ENCODE data around the gene DNAH5. TPM values are rescaled to one million over a fixed set of nuclear protein-coding genes. Genes with fewer than 3 reads are reported as not detected.

The DNAH5 gene
- total RNA-seq, 2 experiments from 2014 or later = not detected

DNA sequence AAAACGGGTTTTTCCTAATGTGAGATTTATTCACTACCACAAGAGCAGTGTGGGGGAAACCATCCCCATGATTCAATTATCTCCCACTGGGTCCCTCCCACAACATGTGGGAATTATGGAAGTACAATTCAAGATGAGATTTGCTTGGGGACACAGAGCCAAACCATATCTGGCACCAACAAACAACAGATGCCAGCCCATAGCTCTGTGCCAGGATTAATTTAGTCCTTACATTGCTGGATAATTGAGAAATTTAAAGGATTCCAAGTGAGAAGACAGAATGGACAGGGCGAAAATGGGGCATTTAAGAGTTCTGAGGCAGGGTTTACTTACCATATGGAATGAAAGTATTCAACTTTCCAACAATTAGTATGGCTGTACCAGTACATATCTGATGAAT, 30.8 kb upstream of the DNAH5 start:
- Mint-ChIP-seq H3K27me3 (peaks cover 2% of the 10 kb centered on the region), H3K9me3 (no peaks in the 10 kb centered on the region), H3K4me3 (no peak overlapping the region), H3K4me1 (no peaks in the 10 kb centered on the region), H3K27ac (no peak overlapping the region), H3K36me3 (no peaks in the 10 kb centered on the region)
- POLR2A ChIA-PET = no interaction called here
- ATAC-seq (ENCODE audit: low read depth) (no peak), DNase-seq (no peak)

DNA sequence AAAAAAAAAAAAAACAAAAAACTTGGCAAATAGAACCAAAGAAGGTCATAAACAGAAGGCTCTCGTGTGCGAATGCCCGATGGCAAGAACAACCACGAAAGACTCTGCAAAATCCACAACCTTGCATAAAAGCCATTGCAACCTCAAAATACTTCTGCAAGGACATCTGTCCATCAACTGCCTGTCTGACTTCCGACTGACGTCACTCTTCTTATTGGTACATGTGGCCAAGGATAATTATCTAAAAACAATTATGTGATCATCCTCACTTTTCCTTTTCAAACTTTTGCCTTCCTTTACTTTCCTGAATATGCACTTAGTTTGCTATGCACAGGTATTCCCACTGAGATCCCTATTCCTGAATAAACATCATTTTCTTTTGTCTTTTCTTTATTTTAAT, 29.2 kb upstream of the DNAH5 start:
- H3K9me3 Mint-ChIP-seq = no peaks in the 10 kb centered on the region
- H3K4me3 Mint-ChIP-seq = no peak overlapping the region
- no peaks in the 10 kb centered on the region for H3K27me3 Mint-ChIP-seq
- no peak for ATAC-seq (ENCODE audit: low read depth)
- POLR2A ChIA-PET = no interaction called here
- H3K27ac Mint-ChIP-seq = no peak overlapping the region
- H3K4me1 Mint-ChIP-seq = no peaks in the 10 kb centered on the region
- DNase-seq = no peak
- no peaks in the 10 kb centered on the region for H3K36me3 Mint-ChIP-seq

DNA sequence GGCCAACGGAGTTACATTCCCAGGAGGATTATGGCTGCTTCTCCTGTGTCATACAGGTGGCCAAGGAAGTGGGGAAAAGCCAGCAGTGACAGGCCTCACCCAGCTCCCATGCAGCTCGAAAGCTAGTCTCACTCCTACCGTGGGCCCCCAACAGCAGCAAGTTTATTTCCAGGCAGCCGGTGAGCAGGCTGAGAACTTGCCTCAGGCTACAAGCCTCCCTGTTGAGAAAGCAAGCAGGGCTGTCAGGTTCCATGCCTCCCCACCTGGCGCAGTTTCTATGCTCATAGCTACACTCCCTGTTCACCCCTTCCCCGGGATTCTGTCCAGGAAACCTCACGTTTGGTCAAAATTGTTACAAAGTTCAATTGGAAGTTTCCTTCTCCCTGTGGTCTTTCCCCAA, 27.5 kb upstream of the DNAH5 start:
- H3K9me3 Mint-ChIP-seq = no peaks in the 10 kb centered on the region
- H3K27ac Mint-ChIP-seq = no peak overlapping the region
- DNase-seq (no peak), ATAC-seq (ENCODE audit: low read depth) (no peak)
- POLR2A ChIA-PET = no interaction called here
- H3K27me3 Mint-ChIP-seq = no peaks in the 10 kb centered on the region
- H3K36me3 Mint-ChIP-seq = no peaks in the 10 kb centered on the region
- no peaks in the 10 kb centered on the region for H3K4me1 Mint-ChIP-seq
- H3K4me3 Mint-ChIP-seq = no peak overlapping the region

DNA sequence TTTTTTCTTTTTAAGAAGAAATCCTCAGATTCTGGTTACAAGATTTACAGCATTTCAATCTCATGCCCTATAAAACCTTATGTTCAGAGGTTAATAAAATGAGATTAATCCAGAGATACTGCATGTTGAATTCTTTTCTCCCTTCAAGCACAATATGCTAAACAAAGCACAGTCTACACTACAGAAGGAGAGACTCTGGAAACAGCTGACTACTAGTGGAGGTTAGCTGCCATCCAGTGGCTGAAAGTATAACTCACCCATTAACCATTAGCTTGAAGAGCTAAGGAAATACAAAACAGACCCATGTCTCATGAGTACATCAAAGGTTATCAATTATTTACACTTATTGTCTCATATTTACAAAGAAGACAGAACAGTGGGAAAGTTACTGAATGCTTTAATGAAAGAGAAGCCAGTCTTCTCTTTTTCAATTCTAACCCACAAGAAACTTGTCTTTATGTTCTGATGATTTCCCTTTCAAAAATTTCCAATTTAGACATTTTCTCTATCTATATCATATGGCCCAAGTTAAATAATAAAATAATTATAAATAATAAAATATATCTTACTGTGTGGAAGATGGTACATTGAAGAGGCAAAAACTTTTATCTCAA, 12.7 kb upstream of the DNAH5 start:
- H3K36me3 Mint-ChIP-seq = no peaks in the 10 kb centered on the region
- ATAC-seq (ENCODE audit: low read depth) (no peak), DNase-seq (no peak)
- no peak overlapping the region for H3K27ac Mint-ChIP-seq
- POLR2A ChIA-PET = no interaction called here
- H3K9me3 Mint-ChIP-seq = no peaks in the 10 kb centered on the region
- H3K27me3 Mint-ChIP-seq = no peaks in the 10 kb centered on the region
- H3K4me1 Mint-ChIP-seq = no peaks in the 10 kb centered on the region
- H3K4me3 Mint-ChIP-seq = no peak overlapping the region

DNA sequence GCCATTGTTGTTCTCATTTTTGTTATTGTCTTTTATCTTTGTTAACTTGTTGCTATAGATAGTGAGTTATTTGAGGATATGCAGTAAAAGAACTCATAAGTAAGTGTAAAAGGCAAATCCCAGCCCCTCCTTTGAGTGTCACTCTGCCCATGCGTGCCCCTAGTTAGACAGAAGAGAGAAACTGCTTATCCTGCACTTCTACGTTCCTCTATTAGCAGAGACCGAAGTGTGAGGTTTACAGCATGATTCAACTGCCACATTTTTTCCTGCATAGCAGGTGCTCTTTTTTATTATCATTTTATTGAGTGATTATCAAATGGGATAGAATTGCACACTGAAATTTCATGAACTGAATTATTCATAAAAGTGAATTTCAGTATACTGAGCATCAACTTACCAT, 12.0 kb upstream of the DNAH5 start:
- H3K36me3 Mint-ChIP-seq = no peaks in the 10 kb centered on the region
- no peak overlapping the region for H3K4me3 Mint-ChIP-seq
- POLR2A ChIA-PET = no interaction called here
- ATAC-seq (ENCODE audit: low read depth) = no peak
- no peaks in the 10 kb centered on the region for H3K27me3 Mint-ChIP-seq
- no peak for DNase-seq
- H3K4me1 Mint-ChIP-seq = no peaks in the 10 kb centered on the region
- no peaks in the 10 kb centered on the region for H3K9me3 Mint-ChIP-seq
- H3K27ac Mint-ChIP-seq = no peak overlapping the region

DNA sequence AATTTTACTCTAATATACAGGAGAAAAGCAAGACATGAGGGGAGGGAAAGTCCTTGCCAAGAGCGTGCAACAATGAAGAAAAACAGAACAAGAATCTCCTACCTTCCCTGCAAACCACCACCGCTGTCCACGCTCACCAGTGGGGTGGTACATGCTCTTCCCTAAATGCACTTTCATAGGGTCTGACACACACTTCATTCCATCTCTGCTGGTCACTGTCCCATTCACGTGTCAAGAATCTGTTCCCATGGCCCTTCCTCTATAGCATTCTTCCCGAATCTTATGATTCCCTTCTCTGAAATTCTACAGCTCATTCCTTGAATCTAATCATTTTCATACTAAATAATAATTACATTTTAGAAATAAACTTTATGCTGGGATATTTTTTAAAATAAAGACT, 11.4 kb upstream of the DNAH5 start:
- no peaks in the 10 kb centered on the region for H3K27me3 Mint-ChIP-seq
- H3K27ac Mint-ChIP-seq = no peak overlapping the region
- no peaks in the 10 kb centered on the region for H3K4me1 Mint-ChIP-seq
- no peak for ATAC-seq (ENCODE audit: low read depth)
- H3K36me3 Mint-ChIP-seq = no peaks in the 10 kb centered on the region
- no peak overlapping the region for H3K4me3 Mint-ChIP-seq
- DNase-seq = no peak
- H3K9me3 Mint-ChIP-seq = no peaks in the 10 kb centered on the region
- POLR2A ChIA-PET = no interaction called here

DNA sequence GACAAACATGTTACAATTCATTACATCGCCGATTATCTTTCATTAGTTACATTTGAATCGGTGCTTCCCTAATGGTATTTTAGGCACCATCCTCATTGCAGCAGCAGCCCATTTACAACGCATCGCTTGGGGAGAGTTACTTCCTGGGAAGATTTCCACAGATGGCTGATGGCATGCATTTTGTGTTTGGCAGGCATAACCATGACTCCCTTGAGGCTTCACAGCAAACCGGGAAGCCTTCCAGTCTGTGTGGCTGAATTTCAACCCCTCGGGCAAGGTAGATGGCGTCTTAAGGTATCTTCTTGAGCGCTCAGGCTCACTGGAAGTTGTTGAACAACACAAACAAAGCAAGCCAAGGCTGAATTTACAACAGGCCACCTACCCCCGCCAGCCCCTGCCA, 1.6 kb upstream of the DNAH5 start:
- POLR2A ChIA-PET = no interaction called here
- Mint-ChIP-seq H3K27me3 (no peaks in the 10 kb centered on the region), H3K36me3 (no peaks in the 10 kb centered on the region), H3K9me3 (no peaks in the 10 kb centered on the region), H3K4me1 (no peaks in the 10 kb centered on the region), H3K4me3 (no peak overlapping the region), H3K27ac (no peak overlapping the region)
- DNase-seq (no peak), ATAC-seq (ENCODE audit: low read depth) (no peak)

DNA sequence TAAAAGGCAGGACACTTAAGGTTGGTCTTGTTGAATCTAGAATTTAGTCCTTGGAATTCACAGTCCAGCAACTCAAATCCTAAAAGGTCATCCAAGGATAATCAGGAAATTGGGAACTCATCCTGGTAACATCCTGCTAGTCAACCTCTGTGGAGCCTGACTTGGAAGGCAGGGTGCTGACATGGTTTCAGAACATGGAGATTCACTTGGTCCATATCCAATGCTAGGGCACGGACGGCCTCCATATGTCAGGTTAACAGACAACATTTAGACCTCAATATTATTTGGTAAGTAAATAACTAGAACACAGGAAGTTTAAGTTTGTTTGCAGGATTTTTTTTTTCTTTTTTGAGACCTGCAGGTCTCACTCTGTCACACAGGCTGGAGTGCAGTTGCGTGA, 783 bp upstream of the DNAH5 start:
- Mint-ChIP-seq H3K4me1 (no peaks in the 10 kb centered on the region), H3K27me3 (no peaks in the 10 kb centered on the region), H3K9me3 (no peaks in the 10 kb centered on the region), H3K36me3 (no peaks in the 10 kb centered on the region), H3K4me3 (no peak overlapping the region), H3K27ac (no peak overlapping the region)
- no peak for ATAC-seq (ENCODE audit: low read depth)
- POLR2A ChIA-PET = no interaction called here
- no peak for DNase-seq

DNA sequence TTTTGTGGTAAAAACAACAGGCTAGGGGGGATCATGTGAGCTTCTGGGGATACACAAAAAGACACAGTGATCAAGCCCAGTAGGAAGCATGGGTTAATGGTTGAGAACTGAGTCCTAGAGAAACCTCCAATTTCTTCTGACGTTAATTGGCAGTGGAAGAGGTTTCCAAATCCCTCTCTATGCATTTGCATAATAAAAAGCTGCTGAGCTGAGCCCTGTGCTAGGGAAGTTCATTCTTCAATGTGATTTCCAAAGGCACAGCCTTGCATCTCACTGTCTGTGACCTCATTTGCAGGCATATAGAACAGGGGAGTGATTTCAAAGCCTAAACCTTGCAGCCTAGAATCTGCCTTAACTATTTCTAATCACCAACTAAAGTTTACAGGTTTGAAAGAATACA, 812 bp downstream of the DNAH5 start:
- Mint-ChIP-seq H3K9me3 (no peaks in the 10 kb centered on the region), H3K27me3 (peaks cover 3% of the 10 kb centered on the region), H3K36me3 (no peaks in the 10 kb centered on the region), H3K4me3 (no peak overlapping the region), H3K4me1 (no peaks in the 10 kb centered on the region), H3K27ac (no peak overlapping the region)
- ATAC-seq (ENCODE audit: low read depth) (no peak), DNase-seq (no peak)
- POLR2A ChIA-PET = no interaction called here

DNA sequence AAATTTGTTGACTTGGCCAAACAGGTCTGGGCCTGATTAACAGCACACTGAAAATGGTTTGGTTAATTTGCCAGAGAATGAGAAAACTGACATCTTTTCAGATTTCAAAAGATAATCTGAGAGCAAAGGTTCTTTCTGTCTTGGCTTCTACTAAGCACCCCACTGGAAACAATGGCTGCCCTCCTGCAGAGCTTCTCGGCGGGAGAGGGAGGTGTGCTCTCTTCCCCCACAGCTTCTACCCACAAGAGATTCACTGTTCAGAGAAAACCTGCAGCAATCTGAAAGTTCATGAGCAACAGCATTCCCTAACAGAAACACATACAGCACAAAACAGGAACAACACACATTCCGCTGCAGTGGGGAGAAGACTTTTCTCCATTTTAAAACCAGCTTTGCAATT, 3.0 kb downstream of the DNAH5 start:
- no peaks in the 10 kb centered on the region for H3K4me1 Mint-ChIP-seq
- ATAC-seq (ENCODE audit: low read depth) (no peak), DNase-seq (no peak)
- no peak overlapping the region for H3K27ac Mint-ChIP-seq
- H3K4me3 Mint-ChIP-seq = no peak overlapping the region
- POLR2A ChIA-PET = no interaction called here
- H3K9me3 Mint-ChIP-seq = no peaks in the 10 kb centered on the region
- H3K27me3 Mint-ChIP-seq = peaks cover 3% of the 10 kb centered on the region
- H3K36me3 Mint-ChIP-seq = no peaks in the 10 kb centered on the region

DNA sequence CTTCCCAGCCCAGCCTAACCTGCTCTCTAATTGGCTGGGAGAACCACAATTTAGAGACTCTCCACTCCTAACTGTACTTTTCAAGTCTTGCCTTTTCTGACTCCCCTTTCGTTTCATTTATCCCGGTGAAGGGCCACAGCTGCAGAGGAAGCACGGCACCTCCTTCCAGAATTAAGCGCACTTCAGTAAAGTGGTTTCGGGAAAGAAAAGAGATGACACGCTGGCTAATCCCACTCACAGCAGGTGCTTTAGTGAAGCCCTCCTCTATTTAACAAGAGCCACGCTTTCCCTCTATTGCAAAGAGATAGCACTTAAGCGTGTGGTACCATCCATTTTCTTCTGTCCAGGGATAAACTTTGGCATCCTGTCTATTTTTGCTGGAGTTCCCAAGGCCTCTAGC, 4.8 kb downstream of the DNAH5 start:
- H3K9me3 Mint-ChIP-seq = no peaks in the 10 kb centered on the region
- H3K36me3 Mint-ChIP-seq = no peaks in the 10 kb centered on the region
- H3K4me3 Mint-ChIP-seq = no peak overlapping the region
- no peak for DNase-seq
- H3K27me3 Mint-ChIP-seq = peaks cover 3% of the 10 kb centered on the region
- POLR2A ChIA-PET = no interaction called here
- no peak overlapping the region for H3K27ac Mint-ChIP-seq
- H3K4me1 Mint-ChIP-seq = no peaks in the 10 kb centered on the region
- ATAC-seq (ENCODE audit: low read depth) = no peak

DNA sequence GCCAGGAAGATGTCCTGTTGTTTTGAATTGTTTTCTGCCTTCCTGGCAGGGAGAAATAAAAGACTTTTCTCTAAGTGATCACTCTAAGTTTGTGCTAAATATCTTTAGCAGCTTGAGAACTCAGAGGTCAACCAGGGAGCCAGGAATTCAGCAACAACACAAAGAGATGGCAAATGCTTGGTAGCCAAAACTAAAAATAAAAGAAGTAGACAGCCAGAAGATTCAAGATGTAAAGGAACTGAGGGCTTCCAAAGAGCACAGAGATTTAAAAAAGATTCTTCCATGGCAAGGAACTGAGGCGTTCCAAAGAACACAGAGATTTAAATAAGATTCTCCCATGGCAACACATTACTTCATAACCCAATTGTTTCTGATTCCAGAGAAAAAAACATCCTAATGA, 9.6 kb downstream of the DNAH5 start:
- H3K27me3 Mint-ChIP-seq = peaks cover 3% of the 10 kb centered on the region
- no peaks in the 10 kb centered on the region for H3K4me1 Mint-ChIP-seq
- peaks cover 4% of the 10 kb centered on the region for H3K9me3 Mint-ChIP-seq
- POLR2A ChIA-PET = no interaction called here
- no peaks in the 10 kb centered on the region for H3K36me3 Mint-ChIP-seq
- no peak overlapping the region for H3K4me3 Mint-ChIP-seq
- no peak for DNase-seq
- no peak for ATAC-seq (ENCODE audit: low read depth)
- no peak overlapping the region for H3K27ac Mint-ChIP-seq

DNA sequence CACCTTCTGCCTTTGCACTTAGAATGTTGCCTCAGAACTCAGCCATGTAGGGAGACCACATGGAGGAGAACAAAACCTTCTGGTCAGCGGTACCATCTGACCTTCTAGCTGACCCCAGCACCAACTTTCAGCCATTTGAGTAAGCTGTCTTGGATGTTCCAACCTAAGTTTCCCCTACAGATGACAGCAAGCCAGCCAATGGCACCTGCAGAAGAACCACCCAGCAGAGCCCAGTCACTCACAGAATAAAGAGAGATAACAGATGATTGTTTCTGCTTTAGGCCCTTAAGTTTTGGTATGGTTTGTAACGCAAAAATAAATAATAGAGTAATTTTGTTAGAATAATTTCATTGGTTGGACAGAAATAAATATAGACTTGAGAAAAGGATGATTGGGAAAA, 10.4 kb downstream of the DNAH5 start:
- POLR2A ChIA-PET = no interaction called here
- Mint-ChIP-seq H3K27me3 (no peaks in the 10 kb centered on the region), H3K36me3 (no peaks in the 10 kb centered on the region), H3K27ac (no peak overlapping the region), H3K4me1 (no peaks in the 10 kb centered on the region), H3K9me3 (peaks cover 4% of the 10 kb centered on the region), H3K4me3 (no peak overlapping the region)
- ATAC-seq (ENCODE audit: low read depth) (no peak), DNase-seq (no peak)

DNA sequence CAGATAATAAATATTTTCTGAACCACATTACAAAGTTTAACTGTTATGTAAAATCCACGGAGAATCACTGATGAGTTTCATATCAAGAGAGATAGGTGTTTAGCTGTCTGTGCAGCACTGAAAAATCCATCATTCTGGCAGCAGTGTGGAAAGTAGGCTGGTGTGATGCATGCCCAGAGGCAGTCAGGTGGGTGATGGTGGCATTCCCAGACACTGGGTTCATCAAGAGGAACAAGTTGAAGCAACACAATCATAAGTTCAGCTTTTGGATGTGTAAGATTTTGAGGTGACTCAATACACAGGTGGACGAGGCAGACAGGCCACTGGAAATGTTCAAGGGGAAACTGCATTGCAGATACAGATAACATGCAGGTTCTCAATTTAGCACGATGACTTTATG, 11.9 kb downstream of the DNAH5 start:
- POLR2A ChIA-PET = no interaction called here
- Mint-ChIP-seq H3K4me3 (no peak overlapping the region), H3K27me3 (no peaks in the 10 kb centered on the region), H3K9me3 (peaks cover 4% of the 10 kb centered on the region), H3K4me1 (no peaks in the 10 kb centered on the region), H3K27ac (no peak overlapping the region), H3K36me3 (no peaks in the 10 kb centered on the region)
- no peak for DNase-seq
- ATAC-seq (ENCODE audit: low read depth) = no peak

DNA sequence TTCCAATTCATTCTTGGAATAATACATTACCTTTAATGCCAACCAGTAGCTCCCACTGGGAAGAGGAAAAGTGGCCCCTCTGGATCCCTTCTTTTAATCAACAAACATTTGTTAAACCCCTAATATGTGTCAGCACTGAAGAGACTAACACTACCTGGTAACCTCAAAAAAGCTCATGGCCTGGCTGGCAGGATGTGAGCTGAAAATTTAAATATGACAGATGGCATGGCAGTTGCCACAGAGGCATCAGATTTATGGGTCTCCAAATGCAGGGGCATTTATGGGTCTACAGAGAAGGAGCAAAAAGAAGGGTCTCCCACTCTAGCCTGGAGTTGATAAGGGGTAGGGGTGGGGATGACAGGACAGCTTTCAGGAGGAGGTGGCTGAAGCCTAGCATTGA, 12.5 kb downstream of the DNAH5 start:
- Mint-ChIP-seq H3K9me3 (peaks cover 4% of the 10 kb centered on the region), H3K4me1 (no peaks in the 10 kb centered on the region), H3K36me3 (no peaks in the 10 kb centered on the region), H3K27me3 (no peaks in the 10 kb centered on the region), H3K27ac (no peak overlapping the region), H3K4me3 (no peak overlapping the region)
- DNase-seq (no peak), ATAC-seq (ENCODE audit: low read depth) (no peak)
- POLR2A ChIA-PET = no interaction called here

Data from activated naive CD8-positive, alpha-beta T cell treated with anti-CD3 and anti-CD28 coated beads, Interleukin-2, amount 10 ng/mL, durations not matched to agents 7 days and 5 days (primary cell).